Left lobe of liver (tissue), 2 donors: ENCODE data around the gene SLC36A3. TPM values are rescaled to one million over a fixed set of nuclear protein-coding genes. Genes with fewer than 3 reads are reported as not detected.
"Not testable (repeated sequence)": the region's sequence is repeated elsewhere in the genome, so short reads cannot be mapped to it uniquely, and the experiment has no call there.

Experiments used
- ATAC-seq: fragments of 200-7000 bp; cut with Tn5 transposase; one replicate; pipeline ENCODE4 v1.9.1; 2020; ENCODE audit warnings: mild to moderate bottlenecking, moderate library complexity
- DNase-seq: peaks from one replicate; pipeline ENCODE4 v3.0.0-alpha.2; 2020; ENCODE audit warnings: low spot score
- total RNA-seq: library from RNA; stranded (reverse); gene quantifications from one replicate; pipeline ENCODE4 v1.2.1, GENCODE V29; 2021
- donor health status: DM: no; HTN: no; CAD: no; lungs with moderate emphysema.
- donor health status: DM: no; HTN: yes; CAD: no.

Gene SLC36A3
- total RNA-seq, 1 donor from 2014 or later, result not detected

GRCh38 chr5:151240924-151241635 is 62.5 kb downstream of the SLC36A3 start:
- no peak for DNase-seq
- ATAC-seq, result no peak

DNA sequence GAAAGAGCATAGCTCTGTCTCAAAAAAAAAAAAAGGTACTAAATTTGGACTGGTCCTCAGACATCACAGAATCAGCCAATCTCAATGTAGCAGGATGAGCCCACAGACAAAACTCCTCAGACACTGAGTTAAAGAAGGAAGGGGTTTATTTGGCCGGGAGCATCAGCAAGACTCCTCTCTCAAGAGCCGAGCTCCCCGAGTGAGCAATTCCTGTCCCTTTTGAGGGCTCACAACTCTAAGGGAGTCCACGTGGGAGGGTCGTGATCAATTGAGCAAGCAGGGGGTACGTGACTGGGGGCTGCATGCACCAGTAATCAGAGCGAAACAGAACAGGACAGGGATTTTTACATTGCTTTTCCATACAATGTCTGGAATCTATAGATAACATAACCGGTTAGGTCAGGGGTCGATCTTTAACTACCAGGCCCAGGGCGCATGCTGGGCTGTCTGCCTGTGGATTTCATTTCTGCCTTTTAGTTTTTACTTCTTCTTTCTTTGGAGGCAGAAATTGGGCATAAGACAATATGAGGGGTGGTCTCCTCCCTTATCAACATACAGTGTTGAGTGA is 63.2 kb downstream of the SLC36A3 start:
- DNase-seq, ATAC-seq: not testable (repeated sequence)

DNA sequence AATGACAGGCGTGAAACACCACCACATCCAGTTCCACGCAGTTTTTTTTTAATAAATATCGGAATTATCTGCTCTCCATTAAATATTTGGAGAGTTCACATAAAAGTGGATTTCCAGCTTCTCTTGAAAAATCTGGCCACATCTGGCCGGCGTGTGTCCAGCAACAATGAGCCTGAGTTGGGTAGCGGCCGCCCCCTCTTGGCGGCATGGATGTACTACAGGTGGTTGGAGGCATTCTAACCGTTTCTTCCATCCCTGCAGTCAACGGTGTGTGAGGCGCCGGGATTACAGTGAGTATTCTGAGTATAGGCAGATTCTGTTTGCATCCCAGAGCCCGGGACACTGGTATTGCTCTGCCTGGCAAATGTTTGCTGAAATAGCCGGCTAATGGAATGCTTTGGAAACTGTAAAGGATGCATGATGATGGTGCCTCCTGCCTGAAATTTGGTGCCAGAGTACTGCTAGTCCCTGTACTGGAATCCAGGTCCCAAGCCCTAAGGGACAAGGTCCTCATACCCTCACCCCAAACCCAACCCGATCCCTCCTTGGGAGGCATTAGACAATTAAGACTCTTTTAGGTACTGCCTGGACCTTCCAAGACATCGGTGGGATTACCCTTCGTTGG is 64.2 kb downstream of the SLC36A3 start:
- ATAC-seq (peak; percentile 88), DNase-seq (peak; percentile 79)

DNA sequence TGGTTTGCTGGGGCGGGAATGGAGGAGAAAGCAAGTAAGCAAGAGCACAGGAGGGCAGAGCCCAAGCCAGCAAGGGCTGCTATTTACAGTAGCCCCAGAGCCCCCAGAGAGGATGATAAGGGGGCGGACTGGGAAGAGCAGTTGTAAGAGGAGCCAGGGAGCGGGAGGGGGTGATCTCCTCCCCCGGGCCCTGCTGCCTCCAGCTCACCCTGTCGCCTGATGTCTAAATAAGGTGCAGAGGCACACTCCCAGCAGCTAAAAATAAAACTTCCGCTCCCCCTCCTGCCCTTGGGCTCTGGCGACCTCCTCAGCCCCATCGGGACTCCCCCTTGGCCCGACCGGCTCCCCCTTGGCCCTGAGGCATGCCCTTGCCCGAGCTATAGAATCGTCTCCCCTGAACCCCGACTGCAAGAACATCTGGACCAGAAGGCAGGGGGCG is 65.2 kb downstream of the SLC36A3 start:
- DNase-seq (no peak), ATAC-seq (no peak)

DNA sequence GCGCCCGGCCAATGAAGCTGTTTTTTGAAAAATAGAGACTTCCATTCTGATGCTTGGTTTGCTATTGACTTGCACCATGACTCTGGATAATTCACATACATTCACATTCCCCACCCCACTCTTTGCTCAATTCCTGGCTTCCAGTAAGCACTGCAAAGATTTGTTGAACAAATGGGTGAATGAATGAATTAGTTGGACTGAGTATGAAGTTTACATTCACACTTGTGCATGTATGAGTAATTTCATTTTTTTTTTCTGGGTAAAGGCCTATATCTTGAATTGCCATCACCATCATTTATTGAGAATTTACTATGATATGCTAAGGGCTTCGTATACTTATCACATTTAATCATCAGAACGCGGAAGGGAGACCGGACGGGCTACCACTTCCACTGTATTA is 65.9 kb downstream of the SLC36A3 start:
- DNase-seq, result no peak
- no peak for ATAC-seq

DNA sequence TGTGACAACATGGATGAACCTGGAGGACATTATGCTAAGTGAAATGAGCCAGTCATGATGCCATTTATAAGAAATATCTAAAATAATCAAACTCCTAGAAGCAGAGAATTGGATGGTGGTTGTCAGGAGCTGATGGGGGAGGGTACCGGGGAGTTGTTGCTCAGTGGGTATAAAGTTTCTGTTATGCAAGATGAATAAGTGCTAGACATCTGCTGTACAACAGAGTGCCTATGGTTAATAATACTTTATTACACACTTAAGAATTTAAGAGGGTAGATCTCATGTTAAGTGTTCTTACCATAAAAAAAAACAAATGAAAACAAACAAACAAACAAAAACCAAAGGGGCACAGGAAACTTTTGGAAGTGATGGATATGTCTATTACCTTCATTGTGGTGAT is 66.7 kb downstream of the SLC36A3 start:
- ATAC-seq, result no peak
- DNase-seq, result no peak

DNA sequence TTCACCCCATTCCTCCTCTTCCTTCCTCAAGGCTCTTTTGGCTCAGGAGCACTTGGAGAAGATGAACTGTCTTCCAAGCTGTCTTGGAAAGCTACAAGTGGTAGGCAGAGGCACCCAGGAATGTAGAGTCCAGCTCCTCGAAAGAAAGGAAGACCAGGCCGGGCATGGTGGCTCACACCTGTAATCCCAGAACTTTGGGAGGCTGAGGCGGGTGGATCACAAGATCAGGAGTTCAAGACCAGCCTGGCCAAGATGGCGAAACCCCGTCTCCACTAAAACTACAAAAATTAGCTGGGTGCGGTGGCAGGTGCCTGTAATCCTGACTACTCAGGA is 68.4 kb downstream of the SLC36A3 start:
- ATAC-seq, result not testable (repeated sequence)

GRCh38 chr5:151234476-151235238 is 68.9 kb downstream of the SLC36A3 start:
- ATAC-seq (peak; percentile 94), DNase-seq (peak; percentile 89)

More for the DNA sequence above, 68.4 kb downstream of the SLC36A3 start:
- not testable (repeated sequence) for DNase-seq

- DNase-seq (no peak), ATAC-seq (no peak)
Observed at GRCh38 chr5:151233616-151234085, 69.9 kb downstream of the SLC36A3 start.

DNA sequence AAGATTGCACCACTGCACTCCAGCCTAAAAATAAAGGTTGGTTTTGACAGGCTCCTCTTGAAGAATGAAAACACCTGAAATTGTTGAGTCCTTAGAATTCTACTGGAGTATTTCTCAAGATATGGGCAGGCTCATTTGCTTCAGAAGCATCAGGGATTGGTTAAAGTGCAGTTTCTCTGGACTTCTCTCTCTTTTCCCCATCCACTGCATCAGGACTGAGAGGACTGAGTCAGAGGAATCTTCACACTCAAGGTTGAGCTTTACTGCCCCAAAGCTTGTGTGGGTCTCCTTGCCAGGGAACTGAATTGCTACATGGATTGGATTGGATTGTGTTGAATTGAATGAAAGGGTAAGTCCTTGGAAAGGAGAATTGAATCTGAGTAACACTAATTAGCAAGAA is 72.2 kb downstream of the SLC36A3 start:
- no peak for DNase-seq
- ATAC-seq, result no peak

DNA sequence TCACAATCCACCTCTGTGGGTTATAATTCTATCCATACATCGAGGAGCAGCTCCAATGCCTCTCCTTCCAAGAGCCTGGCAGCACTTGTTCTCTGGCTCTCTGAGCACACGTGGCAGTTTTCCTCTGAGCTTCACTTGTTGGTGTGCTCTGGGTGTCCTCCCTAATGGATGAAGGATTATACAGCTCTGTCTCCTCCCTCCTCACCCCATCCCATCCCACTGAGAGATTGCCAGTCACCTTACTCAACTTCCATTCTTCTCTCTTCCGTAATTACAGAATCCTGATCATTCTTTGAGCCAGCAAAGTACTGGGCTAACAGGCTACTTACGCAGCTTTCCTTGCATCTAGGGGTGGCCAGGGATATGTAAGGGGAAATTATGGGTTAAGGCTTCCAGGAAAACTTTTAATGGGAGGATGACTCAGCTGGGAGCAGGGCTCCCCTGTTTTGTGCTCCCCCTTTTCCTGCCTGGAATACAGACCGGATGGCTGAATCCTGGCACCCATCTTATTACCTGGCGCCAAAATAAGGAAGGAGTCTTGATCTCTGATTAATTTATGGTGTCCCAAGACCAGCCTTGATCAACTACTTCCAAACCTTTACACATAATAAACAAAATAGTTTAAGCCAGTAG is 73.4 kb downstream of the SLC36A3 start:
- ATAC-seq, result no peak
- no peak for DNase-seq

DNA sequence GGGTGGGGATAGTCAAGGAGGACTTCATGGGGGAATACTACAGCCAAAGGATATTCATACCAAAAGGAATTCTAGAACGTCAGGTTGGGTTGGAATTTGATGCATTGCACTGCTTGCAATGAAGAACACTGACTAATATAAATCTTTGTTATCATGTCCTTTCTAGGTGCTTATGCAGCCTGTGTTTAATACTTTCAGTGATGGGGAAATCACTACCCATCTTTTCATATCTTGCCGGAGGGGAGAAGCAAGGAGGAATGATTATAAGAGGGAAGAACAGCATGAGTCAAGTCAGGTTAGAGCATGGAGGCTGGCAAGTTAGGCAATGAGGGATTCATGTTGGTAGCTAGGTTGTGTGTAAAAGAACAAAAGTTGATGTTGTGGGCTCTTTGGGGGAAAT is 74.6 kb downstream of the SLC36A3 start:
- ATAC-seq (no peak), DNase-seq (no peak)

DNA sequence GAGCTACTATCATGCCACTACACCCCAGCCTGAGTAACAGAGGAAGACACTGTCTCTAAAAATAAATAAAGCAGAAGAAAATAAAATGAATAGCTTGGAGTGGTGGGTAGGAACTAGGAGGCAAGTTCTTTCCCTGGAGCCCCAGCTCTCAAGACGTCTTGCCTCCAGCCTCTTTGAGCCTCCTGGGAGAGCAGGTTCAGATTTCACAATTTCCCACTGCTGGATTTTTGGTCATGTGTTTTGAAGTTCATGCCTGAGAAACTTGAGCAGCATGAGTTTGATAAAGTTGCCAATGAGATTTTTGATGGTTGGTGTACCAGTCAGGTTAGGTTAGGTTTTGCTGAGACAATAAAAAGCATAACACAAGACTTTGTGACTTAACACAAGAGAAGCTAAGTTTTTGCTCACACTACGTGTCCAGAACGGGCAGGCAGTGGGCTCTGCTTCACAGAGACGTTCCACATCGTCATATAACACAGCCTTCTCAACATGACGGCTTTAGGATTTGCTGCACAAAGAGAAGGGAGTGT is 75.6 kb downstream of the SLC36A3 start:
- ATAC-seq (no peak), DNase-seq (no peak)

Other genes starting within 250 kb of the SLC36A3 start
- 74.5 TPM for gene TNIP1, start 222.7 kb downstream of the SLC36A3 start, total RNA-seq
- gene ANXA6, start 146.0 kb downstream of the SLC36A3 start, total RNA-seq, result 232 TPM
- gene CCDC69, start 79.7 kb downstream of the SLC36A3 start, total RNA-seq, result 29.2 TPM
- 13.2 TPM for gene GM2A, start 50.6 kb downstream of the SLC36A3 start, total RNA-seq
- not detected for gene SLC36A2, start 43.8 kb upstream of the SLC36A3 start, total RNA-seq
- gene SLC36A1, start 143.8 kb upstream of the SLC36A3 start, total RNA-seq, result 3.2 TPM